Heart left ventricle (tissue), 16 donors: ENCODE results near the gene SPACA5. TPM values are rescaled to one million over a fixed set of nuclear protein-coding genes. Genes with fewer than 3 reads are reported as not detected.
"Not testable (repeated sequence)": the region's sequence is repeated elsewhere in the genome, so short reads cannot be mapped to it uniquely, and the experiment has no call there.

Experiments
- ATAC-seq, 4 donors: fragments of 200-7000 bp; cut with Tn5 transposase; one replicate each; pipeline ENCODE4 v1.9.1; 2020 to 2022; ENCODE audit warnings: moderate library complexity in 4 of 4, mild to moderate bottlenecking in 3 of 4, moderate number of reproducible peaks in 1 of 4
- DNase-seq, 5 donors: peaks; one replicate each; pipeline ENCODE4 v3.0.0-alpha.2; 2020
- H3K27ac ChIP-seq, 12 donors: fragments of 200-600 bp; sonication (generic) in 4 of 12; one replicate each; pipeline versions ENCODE4 v1.5.0 to v1.8.0; 2016 to 2022; ENCODE audit warnings: mild to moderate bottlenecking in 2 of 12
- H3K27me3 ChIP-seq, 9 donors: fragments of 200-600 bp; sonication (generic) in 2 of 9; one replicate each; pipeline versions ENCODE4 v1.5.1 to v1.8.0; 2016 to 2022; ENCODE audit warnings: mild to moderate bottlenecking in 3 of 9
- H3K36me3 ChIP-seq, 9 donors: fragments of 200-600 bp; sonication (generic) in 2 of 9; one replicate each; pipeline versions ENCODE4 v1.5.0 to v1.8.0; 2018 to 2022; ENCODE audit warnings: mild to moderate bottlenecking in 2 of 9
- H3K4me1 ChIP-seq, 12 donors: fragments of 200-600 bp; sonication (generic) in 4 of 12; one replicate each; pipeline versions ENCODE4 v1.5.0 to v1.8.0; 2016 to 2022; ENCODE audit warnings: mild to moderate bottlenecking in 3 of 12
- H3K4me3 ChIP-seq, 12 donors: fragments of 200-600 bp; sonication (generic) in 4 of 12; one replicate each; pipeline versions ENCODE4 v1.5.0 to v1.8.0; 2017 to 2022; ENCODE audit warnings: mild to moderate bottlenecking in 9 of 12, moderate library complexity in 4 of 12
- H3K9me3 ChIP-seq, 12 donors: fragments of 200-600 bp; sonication (generic) in 4 of 12; one replicate each; pipeline versions ENCODE4 v1.5.0 to v1.8.0; 2016 to 2022; ENCODE audit warnings: mild to moderate bottlenecking in 1 of 12
- CTCF ChIP-seq, 12 donors: fragments of 200-600 bp; sonication (generic) in 4 of 12; IDR thresholded peaks; one replicate each; pipeline versions ENCODE4 v1.5.0 to v1.8.0; 2018 to 2022; ENCODE audit warnings: antibody characterized with exemption in 12 of 12, mild to moderate bottlenecking in 5 of 12
- POLR2A ChIP-seq, 2 donors: fragments of 450-650 bp; IDR thresholded peaks; one replicate each; pipeline ENCODE4 v1.6.1; 2017; ENCODE audit warnings: antibody characterized with exemption in 2 of 2, mild to moderate bottlenecking in 2 of 2, moderate library complexity in 2 of 2
- WGBS, 4 donors: extraction: QIAGEN DNeasy Blood & Tissue Kit in 2 of 4; methylation state at CpG; one replicate each; pipeline versions ENCODE4 v1.1.5 to v1.1.7; 2013 to 2018; 5-methylcytosine and 5-hydroxymethylcytosine counted together
- intact Hi-C, 10 donors: fragments of 100-400 bp; cut with DNase I; formaldehyde crosslinking; loops; one replicate each; pipeline versions ENCODE4 v1.11.1 to v1.14.2; 2022
- polyA plus RNA-seq, 2 donors: library from polyadenylated mRNA; stranded (reverse); fragments of 200-250 nt; gene quantifications; one replicate each; pipeline ENCODE4 v1.2.3, GENCODE V29; 2013
- total RNA-seq, 9 donors: library from RNA; depleted of rRNA in 2 of 9; stranded (reverse); fragments of >200 nt in 2 of 9; fragmentation: NEBNext Ultra II Directional in 3 of 9; extraction: Animal tissue kit (Norgen Biotek cat#: 25700) in 3 of 9; gene quantifications; one replicate each; pipeline versions ENCODE4 v1.1.0 to v1.2.4, GENCODE V29; 2016 to 2023
- donor health status: ischemic (EF 13 %, LVEDD 7.1; RV severe dilation, severe dysfunction).
- donor health status: healthy with polysubstance abuse.
- donor health status: DM: no; HTN: yes; CAD: no.
- donor health status: DM: no; HTN: no; CAD: no.
- donor health status: ischemic (EF 25% LVEDD 6.9; RV normal size, moderate dysfunction).
- donor health status: ischemic (EF 25% LVEDD 5.7; RV mildly dilated, moderate dysfunction).
- donor health status: healthy.
- donor health status: DM: yes; HTN: yes; CAD: no.
- donor health status: ischemic (EF 35%, LVEDD 5.7; RV mildly dilated, moderate dysfunction).
- donor health status: nonischemic (EF 11% LVEDD 7.7; RV severe dilation, severe dysfunction).
- donor health status: DM: yes; HTN: yes; CAD: no.
- donor health status: PGD.
- donor health status: ischemic (EF 29% LVEDD 5.4; RV normal size, mild dysfunction).
- donor health status: nonischemic (EF 23%, LVEDD 6.1; RV moderate dilation, normal function).

The SPACA5 gene
- total and polyA plus RNA-seq, 11 donors, result not detected

GRCh38 chrX:48021026-48021900, 14.5 kb downstream of the SPACA5 start:
- no peaks in the 10 kb centered on the region for H3K27me3 ChIP-seq
- intact Hi-C loops, result loop anchor here in 9 of 10 donors (5.0 to 10.0 kb wide), 7 partner anchors 184 to 826 kb away; partner anchors contain the start of genes ARAF (in 4 of the 9), ZNF81 (in 4 of the 9), ELK1 (in 3 of the 9) and UXT (in 3 of the 9)
- DNase-seq (peak; percentile 74 to 85 (median 78)), ATAC-seq (peak; percentile 81 to 89 (median 88))
- 1 to 39% (median 16%) methylated on average over 30 of the region's 30 CpGs for WGBS, 4 donors
- peak overlapping the region; percentile 3 to 88 (median 59) for H3K4me3 ChIP-seq
- peaks cover 0 to 9% (median 1%) of the 10 kb centered on the region in 12 donors for H3K4me1 ChIP-seq
- no peak for TF ChIP-seq CTCF (IDR thresholded peaks at IDR 0.05)
- TF ChIP-seq POLR2A (IDR thresholded peaks at IDR 0.05), result no peak
- peak overlapping the region; percentile 78 to 99 (median 88) for H3K27ac ChIP-seq
- H3K9me3 ChIP-seq, result no peaks in the 10 kb centered on the region
- H3K36me3 ChIP-seq, result no peaks in the 10 kb centered on the region

DNA sequence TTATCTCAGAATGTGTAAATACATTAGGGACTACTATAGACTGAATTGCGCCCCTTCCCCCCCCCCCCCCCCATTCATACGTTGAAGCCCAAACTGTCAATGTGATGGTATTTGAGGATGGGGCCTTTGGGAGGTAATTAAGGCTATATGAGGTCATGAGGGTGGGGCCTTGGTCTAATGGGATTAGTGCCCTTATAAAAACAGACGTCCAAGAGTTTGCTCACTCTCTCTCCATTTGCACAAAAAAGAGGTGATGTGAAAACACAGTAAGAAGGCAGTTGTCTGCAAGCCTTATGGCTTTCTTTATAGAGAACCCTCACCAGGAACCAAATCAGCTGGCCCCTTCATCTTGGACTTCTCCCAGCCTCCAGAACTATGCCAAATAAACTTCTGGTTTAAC, 15.3 kb downstream of the SPACA5 start:
- H3K4me3 ChIP-seq, result peak overlapping the region in 7 of 12 donors; percentile 29 to 88 (median 70)

DNA sequence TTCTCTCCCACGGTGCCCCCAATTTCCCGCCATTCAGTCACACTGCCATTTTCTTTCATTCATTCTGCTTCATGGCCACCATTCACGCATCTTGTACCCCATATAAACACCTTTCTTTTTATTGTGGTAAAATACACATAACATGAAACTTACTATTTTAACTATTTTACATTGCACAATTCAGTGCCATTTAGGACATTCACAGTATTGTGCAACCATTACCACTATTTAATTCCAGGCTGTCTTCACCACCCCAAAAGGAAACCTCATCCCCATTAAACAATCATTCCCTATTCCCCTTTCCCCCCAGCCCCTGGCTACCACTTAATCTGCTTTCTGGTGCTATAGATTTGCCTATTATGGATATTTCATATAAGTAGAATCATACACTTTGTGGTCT, 15.9 kb downstream of the SPACA5 start:
- Histone ChIP-seq H3K27ac (no peak overlapping the region), H3K9me3 (no peaks in the 10 kb centered on the region), H3K27me3 (no peaks in the 10 kb centered on the region), H3K4me3 (no peak overlapping the region), H3K4me1 (peaks cover 0 to 9% (median 1%) of the 10 kb centered on the region in 12 donors), H3K36me3 (no peaks in the 10 kb centered on the region)
- TF ChIP-seq CTCF (IDR thresholded peaks at IDR 0.05) (no peak), POLR2A (IDR thresholded peaks at IDR 0.05) (no peak)
- DNase-seq (no peak), ATAC-seq (no peak)
- 76 to 98% (median 89%) methylated on average over 3 of the region's 3 CpGs for WGBS, 4 donors
- intact Hi-C loops, result loop anchor here in 9 of 10 donors (5.0 to 10.0 kb wide), 7 partner anchors 185 to 828 kb away; partner anchors contain the start of genes ARAF (in 4 of the 9), ZNF81 (in 4 of the 9), ELK1 (in 3 of the 9) and UXT (in 3 of the 9)

More for the DNA sequence above, 15.3 kb downstream of the SPACA5 start:
- Histone ChIP-seq H3K27ac (peak overlapping the region in 5 of 12 donors; percentile 88 to 99 (median 96)), H3K36me3 (no peaks in the 10 kb centered on the region), H3K9me3 (no peaks in the 10 kb centered on the region), H3K27me3 (no peaks in the 10 kb centered on the region), H3K4me1 (peaks cover 0 to 9% (median 1%) of the 10 kb centered on the region in 12 donors)
- ATAC-seq (no peak), DNase-seq (no peak)
- intact Hi-C loops, result loop anchor here in 9 of 10 donors (5.0 to 10.0 kb wide), 7 partner anchors 185 to 827 kb away; partner anchors contain the start of genes ARAF (in 4 of the 9), ZNF81 (in 4 of the 9), ELK1 (in 3 of the 9) and UXT (in 3 of the 9)
- TF ChIP-seq POLR2A (IDR thresholded peaks at IDR 0.05) (no peak), CTCF (IDR thresholded peaks at IDR 0.05) (no peak)
- WGBS, 4 donors, result 51 to 80% (median 62%) methylated on average over 3 of the region's 3 CpGs

DNA sequence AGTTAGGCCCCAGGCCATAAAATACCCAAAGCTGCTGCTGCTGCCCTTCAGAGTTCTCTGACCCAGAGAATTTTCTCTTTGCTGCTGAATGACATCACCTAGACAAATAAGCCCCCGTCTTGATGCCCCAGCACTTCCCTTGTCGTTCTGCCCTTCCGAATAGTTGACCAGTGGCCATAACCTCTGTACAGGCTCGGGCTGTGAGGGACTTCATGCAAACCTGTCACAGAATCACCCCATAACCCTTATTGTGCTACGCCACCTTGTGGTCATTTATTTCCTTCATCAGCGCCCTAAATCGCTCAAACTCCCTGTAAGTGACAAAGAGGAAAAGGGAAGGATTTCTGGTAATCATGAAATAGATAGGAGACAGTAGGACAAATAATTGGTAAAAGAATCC, 18.8 kb downstream of the SPACA5 start:
- Histone ChIP-seq H3K36me3 (no peaks in the 10 kb centered on the region), H3K4me1 (peaks cover 0 to 9% (median 1%) of the 10 kb centered on the region in 12 donors), H3K4me3 (no peak overlapping the region), H3K27ac (peak overlapping the region in 5 of 12 donors; percentile 22 to 49 (median 45)), H3K9me3 (no peaks in the 10 kb centered on the region), H3K27me3 (no peaks in the 10 kb centered on the region)
- intact Hi-C loops, result loop anchor here in 9 of 10 donors (5.0 to 10.0 kb wide), 10 partner anchors 168 to 831 kb away; partner anchors contain the start of genes ARAF (in 3 of the 9), ELK1 (in 3 of the 9), UXT (in 3 of the 9) and ZNF81 (in 3 of the 9)
- peak in 3 of 5 donors; percentile 33 to 41 (median 39) for DNase-seq
- 1 to 27% (median 6%) methylated on average over 7 of the region's 7 CpGs for WGBS, 4 donors
- peak; percentile 40 to 67 (median 53) for TF ChIP-seq CTCF (IDR thresholded peaks at IDR 0.05)
- no peak for TF ChIP-seq POLR2A (IDR thresholded peaks at IDR 0.05)
- ATAC-seq, result peak; percentile 33 to 73 (median 62)

- not testable (repeated sequence) for H3K4me1 ChIP-seq, H3K27me3 ChIP-seq, DNase-seq, H3K36me3 ChIP-seq, H3K4me3 ChIP-seq, ATAC-seq, H3K9me3 ChIP-seq, H3K27ac ChIP-seq
- intact Hi-C loops, result loop anchor here in 9 of 10 donors (2.0 to 10.0 kb wide), 11 partner anchors 170 to 833 kb away; partner anchors contain the start of genes ARAF (in 3 of the 9), ELK1 (in 3 of the 9), UXT (in 3 of the 9) and ZNF81 (in 3 of the 9)
- 39 to 79% (median 69%) methylated on average over 3 to 4 of the region's 4 CpGs for WGBS, 4 donors
Measured at GRCh38 chrX:48027545-48027944, 20.8 kb downstream of the SPACA5 start.
